ENCODE data around the gene BIRC5.

BIRC5 gene

DNA sequence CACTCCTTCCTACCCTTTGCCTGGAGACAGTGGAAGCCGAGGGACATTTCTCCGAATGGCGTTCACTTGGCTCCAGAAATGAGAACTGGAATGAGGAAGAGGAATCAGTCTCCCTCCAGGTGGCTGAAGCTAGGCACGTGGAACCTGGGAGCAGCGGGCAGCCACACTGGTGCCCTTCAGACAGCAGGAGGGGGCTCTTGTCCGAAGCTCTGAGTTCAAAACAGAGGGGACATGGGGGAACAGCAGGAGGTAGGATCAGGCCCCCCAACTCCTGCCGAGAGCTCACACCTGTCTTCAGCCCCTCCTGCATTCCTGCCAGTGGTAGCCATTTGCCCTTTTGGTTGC, 58.8 kb downstream of the BIRC5 start:
- Histone ChIP-seq H3K27ac (ENCODE audit: low read depth, low read length) (no peak overlapping the region), H3K9ac (ENCODE audit: low read length in 5 of 5) (no peak overlapping the region), H3K4me1 (ENCODE audit: control insufficient read depth in 5 of 5, insufficient read depth in 5 of 5, low read length in 5 of 5) (peaks cover 0 to 17% (median 3%) of the 10 kb centered on the region in 5 donors), H3K4me3 (ENCODE audit: low read depth in 1 of 5, low read length in 5 of 5) (peak overlapping the region in 2 of 5 donors; percentile 6 to 25), H3K27me3 (ENCODE audit: control insufficient read depth in 5 of 5, insufficient read depth in 4 of 5, low read length in 5 of 5) (peaks cover 20 to 45% (median 38%) of the 10 kb centered on the region in 5 donors), H3K9me3 (ENCODE audit: control insufficient read depth in 5 of 5, low read length in 5 of 5) (no peaks in the 10 kb centered on the region), H3K36me3 (ENCODE audit: control insufficient read depth in 5 of 5, insufficient read depth in 5 of 5, low read length in 5 of 5) (no peaks in the 10 kb centered on the region)

- no peaks in the 10 kb centered on the region for H3K9me3 ChIP-seq (ENCODE audit: control insufficient read depth in 5 of 5, low read length in 5 of 5)
- peaks cover 16 to 42% (median 34%) of the 10 kb centered on the region in 5 donors for H3K27me3 ChIP-seq (ENCODE audit: control insufficient read depth in 5 of 5, insufficient read depth in 4 of 5, low read length in 5 of 5)
- no peaks in the 10 kb centered on the region for H3K36me3 ChIP-seq (ENCODE audit: control insufficient read depth in 5 of 5, insufficient read depth in 5 of 5, low read length in 5 of 5)
- H3K4me3 ChIP-seq (ENCODE audit: low read depth in 1 of 5, low read length in 5 of 5): no peak overlapping the region
- peaks cover 0 to 17% (median 3%) of the 10 kb centered on the region in 5 donors for H3K4me1 ChIP-seq (ENCODE audit: control insufficient read depth in 5 of 5, insufficient read depth in 5 of 5, low read length in 5 of 5)
- H3K9ac ChIP-seq (ENCODE audit: low read length in 5 of 5): no peak overlapping the region
- H3K27ac ChIP-seq (ENCODE audit: low read depth, low read length): no peak overlapping the region
Measured at GRCh38 chr17:78273813-78274212, 59.8 kb downstream of the BIRC5 start.
